Neural progenitor cell (in vitro differentiated cells): Measurements from ENCODE around the gene EDC3.

Experiments used
- CTCF ChIP-seq: fragments of 200-600 bp; sonication (generic); IDR thresholded peaks from 2 replicates; pipeline ENCODE4 v1.5.1; 2017; ENCODE audit warnings: antibody characterized with exemption, mild to moderate bottlenecking
- EZH2 ChIP-seq: fragments of 200-600 bp; sonication (generic); IDR thresholded peaks from 2 replicates; pipeline ENCODE4 v1.6.1; 2017; ENCODE audit warnings: antibody characterized with exemption, mild to moderate bottlenecking, moderate library complexity

- no peak for TF ChIP-seq CTCF
- no peak for TF ChIP-seq EZH2
Measured at GRCh38 chr15:74742422-74742821, 46.6 kb upstream of the EDC3 start.
